Measurements from ENCODE around the gene DAGLB.

- TF ChIP-seq CTCF (IDR thresholded peaks at IDR 0.05) (no peak), SIN3A (IDR thresholded peaks at IDR 0.05; ENCODE audit: borderline replicate concordance, insufficient read depth, low read depth, low read length) (no peak)
Measured at GRCh38 chr7:6413637-6414036, 34.1 kb downstream of the DAGLB start.

Data from Panc1 (cell line).